ENCODE results near the gene AP3B1.
A peak's percentile ranks its signal among the peaks of the same experiment; 100 is the strongest.

The AP3B1 gene

DNA sequence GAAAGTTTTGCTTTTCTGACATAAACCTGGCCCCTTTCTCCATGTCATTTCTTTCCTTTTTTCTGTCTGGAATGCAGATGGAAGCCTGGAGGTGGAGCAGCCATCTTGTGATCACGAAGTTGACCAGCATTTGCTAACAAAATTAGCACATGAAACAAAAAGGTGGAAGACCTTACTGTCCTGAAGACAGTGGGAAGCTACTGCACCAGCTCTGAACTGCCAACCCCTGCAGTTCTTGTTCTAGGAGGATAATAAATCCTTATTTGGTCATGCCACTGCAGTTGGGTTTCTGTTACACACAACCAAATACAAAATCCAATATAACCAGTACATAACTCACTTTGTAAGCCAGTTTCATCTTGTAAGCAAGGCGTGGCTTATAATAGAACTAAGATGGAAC lies 269.0 kb downstream of the AP3B1 start:
- H3K36me3 ChIP-seq (ENCODE audit: control insufficient read depth, insufficient read depth, low read length) = no peaks in the 10 kb centered on the region
- TF ChIP-seq, protein P1, sequence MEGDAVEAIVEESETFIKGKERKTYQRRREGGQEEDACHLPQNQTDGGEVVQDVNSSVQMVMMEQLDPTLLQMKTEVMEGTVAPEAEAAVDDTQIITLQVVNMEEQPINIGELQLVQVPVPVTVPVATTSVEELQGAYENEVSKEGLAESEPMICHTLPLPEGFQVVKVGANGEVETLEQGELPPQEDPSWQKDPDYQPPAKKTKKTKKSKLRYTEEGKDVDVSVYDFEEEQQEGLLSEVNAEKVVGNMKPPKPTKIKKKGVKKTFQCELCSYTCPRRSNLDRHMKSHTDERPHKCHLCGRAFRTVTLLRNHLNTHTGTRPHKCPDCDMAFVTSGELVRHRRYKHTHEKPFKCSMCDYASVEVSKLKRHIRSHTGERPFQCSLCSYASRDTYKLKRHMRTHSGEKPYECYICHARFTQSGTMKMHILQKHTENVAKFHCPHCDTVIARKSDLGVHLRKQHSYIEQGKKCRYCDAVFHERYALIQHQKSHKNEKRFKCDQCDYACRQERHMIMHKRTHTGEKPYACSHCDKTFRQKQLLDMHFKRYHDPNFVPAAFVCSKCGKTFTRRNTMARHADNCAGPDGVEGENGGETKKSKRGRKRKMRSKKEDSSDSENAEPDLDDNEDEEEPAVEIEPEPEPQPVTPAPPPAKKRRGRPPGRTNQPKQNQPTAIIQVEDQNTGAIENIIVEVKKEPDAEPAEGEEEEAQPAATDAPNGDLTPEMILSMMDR (IDR thresholded peaks at IDR 0.05; ENCODE audit: insufficient read depth, low read length, poor library complexity, severe bottlenecking) = no peak
- no peak for DNase-seq (ENCODE audit: extremely low read depth, insufficient read length)
- no peak overlapping the region for H3K4me3 ChIP-seq (replicated peaks; ENCODE audit: low read depth, low read length)
- H3K27me3 ChIP-seq (replicated peaks; ENCODE audit: control insufficient read depth, insufficient read depth, low read length) = no peaks in the 10 kb centered on the region

DNA sequence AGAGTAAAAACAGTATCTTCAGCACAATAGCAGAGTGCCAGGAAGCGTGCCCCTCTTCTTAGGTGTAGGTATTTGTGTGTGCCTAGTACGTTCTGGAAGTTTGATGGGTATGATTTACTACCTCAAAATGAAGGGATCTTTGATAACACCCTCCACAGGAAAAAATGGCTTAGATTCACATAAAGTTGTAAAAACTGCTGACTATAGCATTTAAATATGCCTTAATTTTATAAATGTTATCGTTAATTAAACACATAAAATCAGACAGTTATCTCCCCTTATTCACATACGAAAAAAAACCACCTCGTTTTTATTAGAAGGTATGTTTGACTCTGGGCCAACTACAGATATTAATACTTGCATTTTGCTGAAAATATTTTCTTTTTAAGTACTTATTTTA lies 274.8 kb downstream of the AP3B1 start:
- H3K4me3 ChIP-seq (replicated peaks; ENCODE audit: low read depth, low read length) = no peak overlapping the region
- H3K36me3 ChIP-seq (ENCODE audit: control insufficient read depth, insufficient read depth, low read length) = no peaks in the 10 kb centered on the region; the same call in 1 of the 2 replicates
- TF ChIP-seq, protein P1 (IDR thresholded peaks at IDR 0.05; ENCODE audit: insufficient read depth, low read length, poor library complexity, severe bottlenecking) = no peak
- no peak for DNase-seq (ENCODE audit: extremely low read depth, insufficient read length)
- no peaks in the 10 kb centered on the region for H3K27me3 ChIP-seq (replicated peaks; ENCODE audit: control insufficient read depth, insufficient read depth, low read length)

DNA sequence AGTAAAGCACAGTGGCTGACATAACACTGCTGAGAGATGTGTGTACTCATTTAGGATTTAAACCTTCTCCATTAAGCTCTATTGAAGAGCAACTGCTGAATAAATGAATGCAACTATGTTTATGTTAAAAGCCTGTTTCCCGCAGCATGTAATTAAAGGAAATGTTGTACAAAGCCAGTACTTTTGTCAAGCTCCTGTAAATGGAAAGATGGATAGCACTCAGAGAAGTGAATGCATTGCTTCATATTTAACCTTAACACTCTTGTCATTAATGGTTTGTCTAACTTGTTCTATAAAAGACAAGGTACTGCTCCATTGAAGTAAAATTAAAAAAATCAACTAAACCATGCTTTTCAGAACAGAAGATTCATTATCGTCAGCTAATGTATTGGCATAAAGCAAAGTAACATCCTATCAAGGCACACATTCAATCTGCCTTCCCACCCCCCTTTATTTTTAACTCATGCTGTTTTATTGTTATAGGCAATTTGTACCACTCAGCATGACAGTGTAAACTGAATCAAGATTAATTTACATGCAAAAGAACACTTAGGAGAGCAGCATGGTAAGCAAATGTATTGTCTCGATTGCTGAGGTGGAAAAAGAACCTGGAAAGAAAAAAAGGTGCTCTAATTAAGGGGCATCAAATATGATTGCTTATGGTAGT lies 277.5 kb downstream of the AP3B1 start:
- Histone ChIP-seq H3K4me3 (replicated peaks; ENCODE audit: low read depth, low read length) (no peak overlapping the region), H3K36me3 (ENCODE audit: control insufficient read depth, insufficient read depth, low read length) (no peaks in the 10 kb centered on the region; the same call in 1 of the 2 replicates), H3K27me3 (replicated peaks; ENCODE audit: control insufficient read depth, insufficient read depth, low read length) (no peaks in the 10 kb centered on the region)
- no peak for DNase-seq (ENCODE audit: extremely low read depth, insufficient read length)
- TF ChIP-seq, protein P1 (IDR thresholded peaks at IDR 0.05; ENCODE audit: insufficient read depth, low read length, poor library complexity, severe bottlenecking) = no peak

DNA sequence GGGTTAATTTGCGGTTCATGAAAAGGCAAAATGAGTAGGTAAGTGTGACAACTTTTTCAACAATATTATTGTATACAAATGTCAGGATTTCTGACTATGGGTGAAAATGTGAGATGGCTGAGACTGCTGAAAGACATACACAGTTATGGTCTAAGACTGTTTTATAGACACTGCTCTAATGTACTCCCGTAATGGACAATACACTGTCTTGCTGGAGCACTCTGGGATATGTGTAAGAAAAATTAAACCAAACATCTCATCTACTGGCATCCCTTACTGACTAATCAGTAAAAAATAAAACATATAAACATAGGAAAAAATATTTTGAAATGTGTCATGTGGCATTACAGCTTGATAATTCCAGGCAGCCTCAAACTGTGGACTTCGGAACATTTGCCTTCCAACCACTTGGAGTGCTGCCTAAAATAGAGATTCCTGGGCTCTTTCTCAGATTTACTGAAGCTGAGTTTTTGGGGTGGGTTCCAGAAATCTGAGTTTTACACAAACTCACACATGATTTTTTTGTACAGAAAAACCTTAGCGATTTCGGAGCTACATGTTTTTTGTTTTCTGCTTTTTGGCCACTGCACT lies 284.5 kb downstream of the AP3B1 start:
- TF ChIP-seq, protein P1 (IDR thresholded peaks at IDR 0.05; ENCODE audit: insufficient read depth, low read length, poor library complexity, severe bottlenecking) = no peak
- no peak overlapping the region for H3K4me3 ChIP-seq (replicated peaks; ENCODE audit: low read depth, low read length)
- H3K27me3 ChIP-seq (replicated peaks; ENCODE audit: control insufficient read depth, insufficient read depth, low read length) = no peaks in the 10 kb centered on the region
- no peaks in the 10 kb centered on the region for H3K36me3 ChIP-seq (ENCODE audit: control insufficient read depth, insufficient read depth, low read length)
- no peak for DNase-seq (ENCODE audit: extremely low read depth, insufficient read length)

DNA sequence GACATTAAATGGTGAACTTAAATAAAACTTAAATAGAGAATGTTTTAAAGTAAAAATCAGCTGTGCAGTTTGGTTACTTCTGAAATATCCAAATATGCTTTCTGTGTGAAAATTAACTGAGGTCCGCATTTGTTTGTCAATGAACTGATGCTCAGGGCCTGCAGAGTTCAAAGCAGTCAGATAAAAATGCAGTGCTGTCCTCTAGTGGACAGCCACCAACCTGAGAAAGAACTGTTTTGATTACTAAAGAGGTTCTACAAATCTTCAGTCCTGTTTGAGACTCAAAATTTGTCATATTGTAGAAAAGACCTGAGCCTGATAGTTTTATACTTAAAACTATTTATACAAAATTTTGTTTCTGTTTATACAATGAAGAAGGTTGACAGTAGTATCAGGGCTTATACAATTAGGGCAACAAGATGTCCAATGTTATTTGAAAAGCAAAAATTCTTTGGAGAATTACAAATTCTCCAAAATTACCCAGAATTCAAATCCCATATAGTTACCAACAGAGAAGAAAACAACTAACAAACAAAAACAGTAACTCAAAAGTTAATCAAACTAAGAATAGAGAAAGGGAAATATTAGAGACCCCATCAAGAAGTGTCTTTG lies 286.0 kb downstream of the AP3B1 start:
- no peak overlapping the region for H3K4me3 ChIP-seq (replicated peaks; ENCODE audit: low read depth, low read length)
- peak; percentile 33 for DNase-seq (ENCODE audit: extremely low read depth, insufficient read length)
- H3K27me3 ChIP-seq (replicated peaks; ENCODE audit: control insufficient read depth, insufficient read depth, low read length) = no peaks in the 10 kb centered on the region
- H3K36me3 ChIP-seq (ENCODE audit: control insufficient read depth, insufficient read depth, low read length) = no peaks in the 10 kb centered on the region
- TF ChIP-seq, protein P1 (IDR thresholded peaks at IDR 0.05; ENCODE audit: insufficient read depth, low read length, poor library complexity, severe bottlenecking) = peak; percentile 87

All from GM06990 (cell line).